HG02588 (cell line): Measurements from ENCODE around the gene EMILIN2.

Experiments
- ATAC-seq: cut with Tn5 transposase; IDR thresholded peaks from one replicate; pipeline ENCODE4 v1.9.1; 2021; ENCODE audit warnings: mild to moderate bottlenecking, moderate library complexity; ENCODE audit not compliant: unreplicated experiment

The EMILIN2 gene

DNA sequence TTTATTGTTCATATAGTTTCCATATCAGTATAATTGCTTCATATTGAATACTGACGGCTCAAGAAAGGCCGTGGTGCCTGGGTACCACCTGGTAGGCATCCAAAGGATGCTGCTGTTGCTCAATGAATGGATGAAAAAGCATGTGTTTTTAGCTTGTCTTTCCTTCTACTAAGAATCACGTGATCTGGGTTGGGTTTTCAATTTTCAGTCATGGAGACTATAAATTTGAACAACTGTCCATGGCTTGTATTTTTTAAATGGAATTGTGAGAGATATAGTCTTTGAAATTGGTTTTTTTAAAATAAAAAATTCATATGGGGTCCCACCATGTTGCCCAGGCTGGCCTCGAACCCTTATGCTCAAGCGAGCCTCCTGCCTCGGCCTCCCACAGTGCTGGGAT is 25.3 kb downstream of the EMILIN2 start:
- ATAC-seq, result no peak

DNA sequence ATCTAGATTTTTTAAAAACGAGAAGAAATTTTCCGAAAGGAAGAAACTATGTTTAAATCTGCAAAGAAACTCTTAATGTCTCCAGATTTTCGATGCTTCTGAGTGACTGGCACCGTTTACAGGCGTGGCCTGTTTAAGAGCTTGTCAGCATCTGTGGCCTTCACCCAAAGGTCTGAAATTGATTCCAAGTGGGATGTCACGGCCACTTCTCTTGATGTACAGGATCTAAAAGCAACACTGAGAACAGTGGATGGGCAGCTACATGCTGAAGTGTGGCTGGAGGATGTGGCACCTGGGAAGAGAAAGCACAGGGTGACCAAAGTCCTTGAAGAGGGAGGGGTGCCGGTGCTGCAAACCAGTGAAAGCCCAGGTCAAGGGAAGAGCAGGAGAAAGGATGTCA is 28.0 kb downstream of the EMILIN2 start:
- ATAC-seq, result no peak

DNA sequence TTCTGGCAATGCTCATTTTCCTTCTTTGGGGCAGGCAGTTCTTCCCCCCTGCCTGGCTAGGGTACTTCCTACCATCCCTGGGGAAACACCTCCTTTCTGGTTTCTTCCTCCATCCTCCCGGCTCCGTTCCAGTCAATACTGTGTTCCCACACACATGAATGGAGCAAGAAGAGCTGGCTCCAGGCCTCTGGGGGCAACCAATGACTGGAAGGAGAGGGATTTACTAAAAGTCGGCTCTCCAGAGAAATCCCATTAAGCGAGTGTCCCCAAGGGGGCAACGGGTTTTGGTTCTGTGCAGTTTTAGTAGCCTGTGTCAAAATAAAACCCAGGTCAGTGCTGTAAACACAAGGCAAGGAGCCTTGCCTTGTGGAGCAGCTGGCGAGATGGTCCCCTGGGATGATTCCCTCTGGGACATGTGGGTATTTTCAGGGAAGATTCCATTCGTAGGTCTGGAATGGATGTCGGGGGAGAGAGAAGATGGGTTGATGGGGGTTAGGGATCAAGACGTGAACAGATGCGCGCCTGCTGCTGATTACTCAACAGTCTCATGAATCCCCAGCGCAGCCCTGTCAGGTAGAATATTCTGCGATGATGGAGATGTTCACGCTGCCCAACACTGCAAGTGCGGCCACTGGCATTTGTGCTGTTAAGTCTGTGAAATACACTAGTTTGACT is 32.0 kb downstream of the EMILIN2 start:
- no peak for ATAC-seq

GRCh38 chr18:2879889-2880288 is 33.1 kb downstream of the EMILIN2 start:
- ATAC-seq, result no peak

DNA sequence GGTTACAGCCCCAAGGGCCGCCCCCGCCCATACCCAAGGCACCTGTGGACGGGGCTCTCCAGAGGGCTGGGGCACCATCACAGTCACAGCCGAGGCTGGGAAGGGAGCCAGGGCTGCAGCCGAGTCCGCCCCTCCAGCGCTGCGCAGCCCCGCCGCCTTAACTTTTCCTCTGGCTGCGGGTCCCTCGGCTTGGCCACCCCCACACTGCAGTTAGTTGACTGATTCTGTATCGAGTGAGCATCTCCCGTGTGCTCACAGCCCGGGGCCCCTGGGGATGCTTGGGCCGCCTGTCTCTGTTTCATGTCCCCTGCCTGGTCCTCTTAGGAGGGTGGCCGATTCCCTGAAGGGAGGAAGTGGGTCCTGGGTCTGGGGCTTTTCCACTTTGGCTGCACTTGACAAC is 33.7 kb downstream of the EMILIN2 start:
- ATAC-seq, result no peak

- ATAC-seq, result no peak
Observed at GRCh38 chr18:2881088-2881839, 34.5 kb downstream of the EMILIN2 start.

GRCh38 chr18:2881840-2882195 is 35.0 kb downstream of the EMILIN2 start:
- ATAC-seq, result no peak

GRCh38 chr18:2882201-2882600 is 35.4 kb downstream of the EMILIN2 start:
- ATAC-seq, result no peak

- no peak for ATAC-seq
Observed at GRCh38 chr18:2883076-2883735, 36.4 kb downstream of the EMILIN2 start.

GRCh38 chr18:2884706-2885285 is 38.0 kb downstream of the EMILIN2 start:
- ATAC-seq, result no peak

DNA sequence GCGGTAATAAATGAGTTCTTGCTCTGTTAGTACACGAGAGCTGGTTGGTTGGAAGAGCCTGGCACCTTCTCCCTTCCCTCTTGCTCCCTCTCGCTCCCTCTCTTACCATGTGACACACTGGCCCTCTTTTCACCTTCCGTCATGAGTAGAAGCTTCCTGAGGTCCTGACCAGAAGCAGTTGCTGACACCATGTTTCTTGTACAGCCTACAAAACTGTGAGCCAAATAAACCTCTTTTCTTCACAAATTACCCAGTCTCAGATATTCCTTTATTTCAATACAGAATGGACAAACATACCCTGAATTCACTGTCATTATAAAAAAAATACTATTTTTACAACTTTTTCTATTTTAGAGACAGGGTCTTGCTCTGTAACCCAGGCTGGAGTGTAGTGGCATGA is 40.7 kb downstream of the EMILIN2 start:
- no peak for ATAC-seq

DNA sequence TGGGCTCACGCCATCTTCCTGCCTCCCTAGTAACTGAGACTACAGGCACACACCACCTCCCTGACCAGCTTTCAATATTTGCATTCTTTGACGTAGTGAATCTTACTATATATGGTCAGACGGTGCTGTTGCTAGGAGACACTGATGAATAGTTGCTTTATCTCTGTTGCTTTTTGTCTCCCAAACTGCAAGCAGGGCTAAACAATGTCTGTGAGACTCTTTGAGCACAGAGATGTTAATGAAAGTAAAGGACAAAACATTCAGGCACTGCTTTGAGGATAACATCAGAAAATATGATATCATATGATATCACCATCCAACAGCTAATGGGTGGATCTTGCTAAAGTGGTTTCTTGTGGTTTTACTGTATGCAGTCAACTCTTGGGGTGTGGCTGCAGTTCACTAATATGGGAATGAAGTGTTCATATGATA is 43.0 kb downstream of the EMILIN2 start:
- no peak for ATAC-seq

DNA sequence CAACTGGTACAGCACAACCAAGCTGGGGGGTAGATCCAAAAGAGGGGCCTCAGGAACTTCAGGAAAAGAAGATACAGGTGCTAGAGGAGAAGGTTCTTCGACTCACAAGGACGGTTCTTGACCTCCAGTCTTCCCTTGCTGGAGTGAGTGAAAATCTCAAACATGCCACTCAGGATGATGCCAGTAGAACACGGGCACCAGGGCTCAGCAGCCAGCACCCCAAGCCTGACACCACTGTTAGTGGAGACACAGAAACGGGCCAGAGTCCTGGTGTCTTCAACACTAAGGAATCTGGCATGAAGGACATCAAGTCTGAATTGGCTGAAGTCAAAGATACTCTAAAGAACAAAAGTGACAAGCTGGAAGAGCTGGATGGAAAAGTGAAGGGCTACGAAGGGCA is 43.8 kb downstream of the EMILIN2 start:
- ATAC-seq, result no peak

DNA sequence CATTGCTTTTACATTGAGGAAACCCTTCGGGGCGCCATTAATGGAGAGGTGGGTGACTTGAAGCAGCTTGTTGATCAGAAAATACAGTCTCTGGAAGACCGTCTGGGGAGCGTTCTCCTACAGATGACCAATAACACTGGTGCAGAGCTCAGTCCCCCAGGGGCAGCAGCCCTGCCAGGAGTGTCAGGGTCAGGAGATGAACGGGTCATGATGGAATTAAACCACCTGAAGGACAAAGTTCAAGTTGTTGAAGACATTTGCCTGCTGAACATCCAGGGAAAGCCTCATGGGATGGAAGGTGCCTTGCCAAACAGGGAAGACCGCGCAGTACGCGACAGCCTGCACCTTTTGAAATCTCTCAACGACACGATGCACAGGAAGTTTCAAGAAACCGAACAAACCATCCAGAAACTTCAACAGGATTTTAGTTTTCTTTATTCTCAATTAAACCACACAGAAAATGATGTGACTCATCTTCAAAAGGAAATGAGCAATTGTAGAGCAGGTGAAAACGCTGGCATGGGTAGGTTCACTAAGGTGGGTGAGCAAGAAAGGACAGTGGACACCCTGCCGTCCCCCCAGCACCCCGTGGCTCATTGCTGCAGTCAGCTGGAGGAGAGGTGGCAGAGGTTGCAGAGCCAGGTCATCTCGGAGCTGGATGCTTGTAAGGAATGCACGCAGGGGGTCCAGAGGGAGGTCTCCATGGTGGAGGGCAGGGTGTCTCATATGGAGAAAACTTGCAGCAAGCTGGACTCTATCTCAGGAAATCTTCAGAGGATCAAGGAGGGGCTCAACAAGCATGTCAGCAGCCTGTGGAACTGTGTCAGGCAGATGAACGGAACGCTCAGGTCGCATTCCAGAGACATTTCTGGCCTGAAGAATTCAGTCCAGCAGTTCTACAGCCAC is 45.0 kb downstream of the EMILIN2 start:
- ATAC-seq, result no peak

GRCh38 chr18:2893056-2893455 is 46.2 kb downstream of the EMILIN2 start:
- ATAC-seq, result no peak

DNA sequence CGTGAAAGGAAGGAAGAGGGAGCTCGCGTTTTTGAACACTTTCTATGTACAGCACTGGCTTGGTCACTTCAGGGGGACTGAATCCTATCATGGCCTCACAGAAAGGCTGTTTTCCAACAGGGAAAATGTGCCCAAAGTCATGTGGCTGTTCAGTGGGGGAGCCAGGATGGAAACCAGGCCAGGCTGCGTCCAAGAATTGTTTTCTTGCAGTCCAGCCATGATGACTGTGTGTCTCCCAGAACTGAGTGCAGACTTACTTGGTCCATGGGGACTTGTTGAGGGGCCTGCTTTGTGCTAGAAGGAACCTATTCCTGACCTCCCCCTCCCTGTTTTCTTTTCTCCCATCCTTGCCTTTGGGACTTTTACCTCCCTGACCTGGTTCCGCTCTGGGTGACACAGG is 46.9 kb downstream of the EMILIN2 start:
- no peak for ATAC-seq

- ATAC-seq, result no peak
Observed at GRCh38 chr18:2894131-2894840, 47.5 kb downstream of the EMILIN2 start.

DNA sequence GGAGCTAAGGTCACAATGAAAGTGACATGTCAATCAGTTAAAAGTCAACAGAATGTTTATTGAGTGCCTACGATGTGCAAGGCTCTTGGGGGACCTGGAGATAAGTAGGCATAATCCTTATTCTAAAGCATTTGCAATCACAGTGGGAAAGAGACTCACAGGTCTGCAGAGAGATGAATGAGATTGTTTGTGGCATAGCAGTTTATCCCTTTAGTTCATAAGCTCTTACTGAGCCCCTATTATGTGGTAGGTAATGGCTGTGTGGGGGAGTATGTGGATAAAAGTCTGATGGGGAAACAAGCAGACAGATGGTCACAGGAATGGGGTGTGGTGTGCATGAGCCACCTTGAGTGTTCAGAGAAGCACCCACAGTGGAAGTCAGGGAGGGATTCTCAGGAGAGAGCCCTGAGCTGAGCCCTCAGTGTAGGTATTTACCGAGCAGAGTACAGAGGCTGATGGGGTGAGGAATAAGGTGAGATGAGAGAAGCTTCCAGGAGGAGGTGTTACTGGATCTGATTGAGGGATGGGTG is 48.1 kb downstream of the EMILIN2 start:
- ATAC-seq, result no peak

- ATAC-seq, result no peak
Observed at GRCh38 chr18:2895391-2895790, 48.6 kb downstream of the EMILIN2 start.

DNA sequence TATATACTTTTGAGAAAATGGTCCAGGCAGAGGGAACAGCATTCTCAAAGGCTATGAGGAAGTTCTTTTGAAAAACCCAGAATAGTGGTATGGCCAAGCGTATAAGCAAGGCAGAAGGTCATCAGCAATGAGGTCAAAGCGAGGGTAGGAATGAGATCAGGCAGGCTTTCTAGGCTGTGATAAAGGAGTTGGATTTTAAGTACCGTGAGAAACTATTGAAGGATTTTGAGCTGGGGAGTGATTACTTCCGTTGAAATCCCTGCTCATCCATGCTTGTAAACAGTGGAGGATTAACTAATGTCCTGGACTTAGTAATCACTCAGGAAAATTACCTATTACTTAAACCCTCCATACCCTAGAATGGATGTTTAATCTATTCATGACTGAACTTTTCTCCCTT is 50.2 kb downstream of the EMILIN2 start:
- ATAC-seq, result no peak
